ENCODE results near the gene NUDC. TPM values are rescaled to one million over a fixed set of nuclear protein-coding genes. Genes with fewer than 3 reads are reported as not detected.

The NUDC gene
- total and polyA plus RNA-seq, 2 of the 13 experiments (the other 11 are each of a cell fraction or from before 2014, with no cell fraction given): 34.7 to 104 TPM

DNA sequence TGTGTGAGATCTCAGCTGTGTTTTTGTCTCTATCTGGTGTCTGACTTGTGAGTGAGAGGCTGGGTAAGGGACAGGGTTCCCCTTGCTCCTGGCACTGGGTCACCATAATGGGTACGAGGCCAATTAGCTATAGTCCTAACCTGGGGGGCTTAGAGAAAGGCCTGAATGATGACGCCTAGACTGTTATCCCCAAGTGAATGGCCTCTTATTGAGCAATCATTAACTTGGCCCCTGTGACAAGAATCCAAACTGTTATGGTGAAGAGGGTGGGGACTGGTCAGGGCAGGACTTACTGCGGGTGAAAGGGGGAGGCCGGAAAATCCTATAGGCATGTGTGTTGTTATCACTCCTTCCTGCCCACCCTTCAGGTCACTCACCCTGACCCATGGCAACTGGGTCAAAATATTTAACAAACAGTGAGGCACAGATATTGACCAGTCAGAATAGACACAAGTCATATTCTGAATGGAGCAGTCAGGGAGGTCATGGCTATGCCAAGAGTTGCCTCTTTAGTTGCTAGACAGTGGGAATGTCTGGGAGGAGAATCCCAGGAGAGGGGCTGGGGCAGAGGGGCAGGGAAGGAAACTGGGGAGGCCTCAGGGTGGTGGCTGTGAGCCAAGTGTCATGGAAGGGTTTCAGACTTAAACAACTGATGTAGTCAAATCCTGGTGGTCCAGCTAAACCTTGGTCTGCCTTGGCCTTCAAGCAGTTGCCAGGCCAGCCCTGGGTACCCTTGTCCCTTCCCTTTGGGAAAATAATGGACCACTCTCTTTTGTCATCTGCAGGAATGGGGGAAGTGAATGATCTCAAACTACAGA is 11.0 kb upstream of the NUDC start (continued):
- TF ChIP-seq, protein P1, sequence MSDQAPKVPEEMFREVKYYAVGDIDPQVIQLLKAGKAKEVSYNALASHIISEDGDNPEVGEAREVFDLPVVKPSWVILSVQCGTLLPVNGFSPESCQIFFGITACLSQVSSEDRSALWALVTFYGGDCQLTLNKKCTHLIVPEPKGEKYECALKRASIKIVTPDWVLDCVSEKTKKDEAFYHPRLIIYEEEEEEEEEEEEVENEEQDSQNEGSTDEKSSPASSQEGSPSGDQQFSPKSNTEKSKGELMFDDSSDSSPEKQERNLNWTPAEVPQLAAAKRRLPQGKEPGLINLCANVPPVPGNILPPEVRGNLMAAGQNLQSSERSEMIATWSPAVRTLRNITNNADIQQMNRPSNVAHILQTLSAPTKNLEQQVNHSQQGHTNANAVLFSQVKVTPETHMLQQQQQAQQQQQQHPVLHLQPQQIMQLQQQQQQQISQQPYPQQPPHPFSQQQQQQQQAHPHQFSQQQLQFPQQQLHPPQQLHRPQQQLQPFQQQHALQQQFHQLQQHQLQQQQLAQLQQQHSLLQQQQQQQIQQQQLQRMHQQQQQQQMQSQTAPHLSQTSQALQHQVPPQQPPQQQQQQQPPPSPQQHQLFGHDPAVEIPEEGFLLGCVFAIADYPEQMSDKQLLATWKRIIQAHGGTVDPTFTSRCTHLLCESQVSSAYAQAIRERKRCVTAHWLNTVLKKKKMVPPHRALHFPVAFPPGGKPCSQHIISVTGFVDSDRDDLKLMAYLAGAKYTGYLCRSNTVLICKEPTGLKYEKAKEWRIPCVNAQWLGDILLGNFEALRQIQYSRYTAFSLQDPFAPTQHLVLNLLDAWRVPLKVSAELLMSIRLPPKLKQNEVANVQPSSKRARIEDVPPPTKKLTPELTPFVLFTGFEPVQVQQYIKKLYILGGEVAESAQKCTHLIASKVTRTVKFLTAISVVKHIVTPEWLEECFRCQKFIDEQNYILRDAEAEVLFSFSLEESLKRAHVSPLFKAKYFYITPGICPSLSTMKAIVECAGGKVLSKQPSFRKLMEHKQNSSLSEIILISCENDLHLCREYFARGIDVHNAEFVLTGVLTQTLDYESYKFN (CRISPR knock-in tag; conservative IDR thresholded peaks at IDR 0.05): peak; percentile 96
- TF ChIP-seq SAFB2 (CRISPR knock-in tag; IDR thresholded peaks at IDR 0.05; ENCODE audit: borderline replicate concordance, low read depth) (no peak; the same call in 1 of the 2 replicates), RXRB (CRISPR knock-in tag; IDR thresholded peaks at IDR 0.05; ENCODE audit: borderline replicate concordance) (peak; percentile 99), ETV6 (CRISPR knock-in tag; conservative IDR thresholded peaks at IDR 0.05) (no peak), ETV5 (CRISPR knock-in tag; IDR thresholded peaks at IDR 0.05; ENCODE audit: borderline replicate concordance) (peak; percentile 97), GTF3A (CRISPR knock-in tag; conservative IDR thresholded peaks at IDR 0.05) (no peak), FOXP1 (IDR thresholded peaks at IDR 0.05) (no peak), FOXP1 (CRISPR knock-in tag; IDR thresholded peaks at IDR 0.05) (peak; percentile 89), NONO (IDR thresholded peaks at IDR 0.05) (no peak), NONO (CRISPR knock-in tag; conservative IDR thresholded peaks at IDR 0.05) (peak; percentile 80), FOSL1 (CRISPR knock-in tag; IDR thresholded peaks at IDR 0.05; ENCODE audit: borderline replicate concordance) (no peak), ZNF496 (CRISPR knock-in tag; IDR thresholded peaks at IDR 0.05; ENCODE audit: insufficient replicate concordance) (no peak), PRMT3 (CRISPR knock-in tag; IDR thresholded peaks at IDR 0.05; ENCODE audit: borderline replicate concordance, low read depth) (peak; percentile 63; the same call in 1 of the 2 replicates), MAFF (IDR thresholded peaks at IDR 0.05; ENCODE audit: low read depth, low read length) (no peak), ZNF879 (CRISPR knock-in tag; IDR thresholded peaks at IDR 0.05) (no peak), ZNF552 (CRISPR knock-in tag; IDR thresholded peaks at IDR 0.05; ENCODE audit: borderline replicate concordance) (no peak; the same call in 1 of the 2 replicates), STAT5B (CRISPR knock-in tag; IDR thresholded peaks at IDR 0.05) (0 out of 2 replicates have a peak, but pooled peaks have one; percentile 80), ZNF292 (CRISPR knock-in tag; IDR thresholded peaks at IDR 0.05; ENCODE audit: borderline replicate concordance, low read depth) (peak; percentile 19; the same call in 1 of the 2 replicates), ZNF761 (CRISPR knock-in tag; conservative IDR thresholded peaks at IDR 0.05) (no peak), IKZF1 (IDR thresholded peaks at IDR 0.05) (no peak), ZNF17 (CRISPR knock-in tag; IDR thresholded peaks at IDR 0.05) (0 out of 2 replicates have a peak, but pooled peaks have one; percentile 67), SP2 (CRISPR knock-in tag; IDR thresholded peaks at IDR 0.05) (no peak)
- TF ChIP-seq, protein P2, sequence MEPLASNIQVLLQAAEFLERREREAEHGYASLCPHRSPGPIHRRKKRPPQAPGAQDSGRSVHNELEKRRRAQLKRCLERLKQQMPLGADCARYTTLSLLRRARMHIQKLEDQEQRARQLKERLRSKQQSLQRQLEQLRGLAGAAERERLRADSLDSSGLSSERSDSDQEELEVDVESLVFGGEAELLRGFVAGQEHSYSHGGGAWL (CRISPR knock-in tag; IDR thresholded peaks at IDR 0.05): no peak
- TF ChIP-seq, protein P3, sequence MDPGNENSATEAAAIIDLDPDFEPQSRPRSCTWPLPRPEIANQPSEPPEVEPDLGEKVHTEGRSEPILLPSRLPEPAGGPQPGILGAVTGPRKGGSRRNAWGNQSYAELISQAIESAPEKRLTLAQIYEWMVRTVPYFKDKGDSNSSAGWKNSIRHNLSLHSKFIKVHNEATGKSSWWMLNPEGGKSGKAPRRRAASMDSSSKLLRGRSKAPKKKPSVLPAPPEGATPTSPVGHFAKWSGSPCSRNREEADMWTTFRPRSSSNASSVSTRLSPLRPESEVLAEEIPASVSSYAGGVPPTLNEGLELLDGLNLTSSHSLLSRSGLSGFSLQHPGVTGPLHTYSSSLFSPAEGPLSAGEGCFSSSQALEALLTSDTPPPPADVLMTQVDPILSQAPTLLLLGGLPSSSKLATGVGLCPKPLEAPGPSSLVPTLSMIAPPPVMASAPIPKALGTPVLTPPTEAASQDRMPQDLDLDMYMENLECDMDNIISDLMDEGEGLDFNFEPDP (CRISPR knock-in tag; conservative IDR thresholded peaks at IDR 0.05): 0 out of 2 replicates have a peak, but pooled peaks have one; percentile 14

Data from HepG2 (cell line).